AG04450 (cell line): ENCODE data around the gene WHRN. TPM values are rescaled to one million over a fixed set of nuclear protein-coding genes. Genes with fewer than 3 reads are reported as not detected.

Experiments
- CTCF ChIA-PET: fragments of 300-600, 350-600 bp; formaldehyde crosslinking; extraction: SDS; loops from one replicate; lab custom pipeline; 2022; ENCODE audit warnings: antibody characterized with exemption, inconsistent platforms; lab: Charles Lee
- POLR2A ChIA-PET: fragments of 350-600 bp; formaldehyde crosslinking; extraction: SDS; loops from one replicate; lab custom pipeline; 2021; ENCODE audit warnings: antibody characterized with exemption, inconsistent platforms; lab: Yijun Ruan, JAX
- DNase-seq: peaks from one replicate; pipeline ENCODE4 v3.0.0-alpha.2; 2011; ENCODE audit warnings: low read depth, low spot score
- H3K27ac ChIP-seq: one replicate; pipeline ENCODE4 v1.5.1; 2012; ENCODE audit warnings: low read depth, low read length, control low read depth
- H3K27me3 ChIP-seq: one replicate; pipeline ENCODE4 v1.6.0; 2012; ENCODE audit warnings: low read length; ENCODE audit not compliant: control insufficient read depth, insufficient read depth
- H3K4me3 ChIP-seq: 2 replicates; pipeline ENCODE4 v1.5.1; 2011; ENCODE audit warnings: mild to moderate bottlenecking, low read depth, low read length, control low read depth
- H3K9me3 ChIP-seq: 2 replicates; pipeline ENCODE4 v1.5.1; 2012; ENCODE audit warnings: low read length; ENCODE audit not compliant: control insufficient read depth, insufficient read depth
- polyA plus RNA-seq: library from polyadenylated mRNA; depleted of rRNA; stranded (reverse); fragments of >200 nt; gene quantifications from 2 replicates; pipeline ENCODE4 v1.2.3, GENCODE V29; 2011
- TF ChIP-seq, protein P1 (sequence below): IDR thresholded peaks from 2 replicates; pipeline ENCODE4 v1.5.1; 2011; ENCODE audit warnings: low read depth, low read length, control low read depth, inconsistent platforms

WHRN gene
- polyA plus RNA-seq, 1 experiment: 1.1 TPM

DNA sequence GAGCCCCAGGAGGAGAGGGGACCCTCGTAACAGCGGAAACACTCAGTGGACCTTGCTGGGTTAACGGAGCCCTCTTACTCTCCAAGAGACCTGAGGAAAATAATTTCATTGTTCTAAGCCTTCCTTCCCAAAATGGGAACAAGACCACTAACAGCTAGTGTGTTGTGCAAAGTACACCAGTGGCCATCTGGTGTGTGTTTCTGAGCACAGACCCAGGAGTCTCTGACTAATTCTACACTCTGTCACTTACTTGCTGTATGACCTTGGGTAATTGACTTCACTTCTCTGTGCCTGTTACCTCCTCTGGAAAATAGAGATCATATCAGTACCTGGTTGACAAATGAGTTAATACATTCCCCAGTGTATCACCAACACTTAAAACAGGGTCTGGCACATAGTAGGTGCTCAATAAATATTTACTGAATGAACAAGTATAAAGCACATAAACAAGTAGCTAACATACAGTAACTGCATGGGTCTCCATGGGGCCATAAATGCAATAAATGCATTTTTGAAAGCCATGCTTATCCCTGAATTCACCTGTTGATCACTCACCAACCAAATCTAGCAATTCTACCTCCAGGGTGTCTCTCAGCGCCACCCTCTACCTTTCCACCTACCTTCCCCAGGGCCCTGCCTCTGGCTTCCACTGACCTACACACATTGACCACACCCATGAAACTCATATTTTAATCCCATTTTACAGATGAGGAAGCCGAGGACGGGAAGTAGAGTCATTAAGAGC is 72.8 kb downstream of the WHRN start:
- ChIA-PET CTCF (interaction anchor here (1.2 to 6.0 kb wide), 3 partner anchors 10 to 222 kb away, joined by 3 to 159 read pairs (median 3); partner anchors contain the start of gene TEX53), POLR2A (no interaction called here)
- Histone ChIP-seq H3K27ac (no peak overlapping the region), H3K9me3 (no peaks in the 10 kb centered on the region), H3K4me3 (no peak overlapping the region), H3K27me3 (peaks cover 30% of the 10 kb centered on the region)
- TF ChIP-seq, protein P1, sequence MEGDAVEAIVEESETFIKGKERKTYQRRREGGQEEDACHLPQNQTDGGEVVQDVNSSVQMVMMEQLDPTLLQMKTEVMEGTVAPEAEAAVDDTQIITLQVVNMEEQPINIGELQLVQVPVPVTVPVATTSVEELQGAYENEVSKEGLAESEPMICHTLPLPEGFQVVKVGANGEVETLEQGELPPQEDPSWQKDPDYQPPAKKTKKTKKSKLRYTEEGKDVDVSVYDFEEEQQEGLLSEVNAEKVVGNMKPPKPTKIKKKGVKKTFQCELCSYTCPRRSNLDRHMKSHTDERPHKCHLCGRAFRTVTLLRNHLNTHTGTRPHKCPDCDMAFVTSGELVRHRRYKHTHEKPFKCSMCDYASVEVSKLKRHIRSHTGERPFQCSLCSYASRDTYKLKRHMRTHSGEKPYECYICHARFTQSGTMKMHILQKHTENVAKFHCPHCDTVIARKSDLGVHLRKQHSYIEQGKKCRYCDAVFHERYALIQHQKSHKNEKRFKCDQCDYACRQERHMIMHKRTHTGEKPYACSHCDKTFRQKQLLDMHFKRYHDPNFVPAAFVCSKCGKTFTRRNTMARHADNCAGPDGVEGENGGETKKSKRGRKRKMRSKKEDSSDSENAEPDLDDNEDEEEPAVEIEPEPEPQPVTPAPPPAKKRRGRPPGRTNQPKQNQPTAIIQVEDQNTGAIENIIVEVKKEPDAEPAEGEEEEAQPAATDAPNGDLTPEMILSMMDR: no peak
- DNase-seq: no peak

DNA sequence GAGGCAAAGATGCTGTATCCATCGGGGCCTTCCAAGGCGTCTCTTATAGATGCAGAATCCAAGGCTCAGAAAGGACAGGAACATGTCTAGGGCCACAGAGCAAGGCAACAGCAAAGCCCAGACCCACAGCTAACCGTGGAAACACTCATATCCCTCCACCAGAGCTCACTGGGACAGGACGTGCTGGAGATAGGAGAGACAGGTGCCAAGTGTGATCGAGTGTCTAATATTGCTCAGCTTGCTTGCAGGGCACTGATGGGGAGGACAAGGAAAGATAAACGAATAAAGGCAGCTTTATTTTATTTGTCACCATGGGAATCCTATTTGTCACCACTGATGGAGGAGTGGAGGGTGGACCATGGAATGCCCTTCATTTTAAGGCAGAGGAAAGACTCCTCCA is 73.5 kb downstream of the WHRN start:
- H3K27me3 ChIP-seq: peaks cover 35% of the 10 kb centered on the region
- TF ChIP-seq, protein P1: no peak

DNA sequence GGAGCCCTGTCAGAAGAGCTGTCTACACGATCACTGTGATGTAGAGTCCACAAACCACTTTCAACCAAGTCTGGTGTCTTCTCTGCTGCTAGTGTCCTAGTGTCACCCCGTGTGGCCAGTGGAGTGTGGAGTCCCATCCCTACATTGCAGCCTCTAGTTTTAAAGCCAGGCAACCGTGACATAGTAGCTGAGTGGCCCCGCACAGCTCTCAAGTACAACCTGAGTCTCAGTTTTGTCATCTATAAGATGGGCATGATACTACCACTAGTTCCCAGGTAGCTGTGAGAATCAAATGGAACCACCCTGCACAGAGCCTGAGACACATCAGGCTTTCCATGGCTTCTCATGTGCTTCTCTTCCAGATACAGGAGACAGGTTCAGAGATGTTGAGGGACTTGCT is 74.3 kb downstream of the WHRN start:
- CTCF ChIA-PET: interaction anchor here (0.8 to 1.1 kb wide), 3 partner anchors 13 to 250 kb away, joined by 3 to 5 read pairs (median 3); no protein-coding TSS in a partner anchor
- Histone ChIP-seq H3K27ac (no peak overlapping the region), H3K4me3 (no peak overlapping the region), H3K27me3 (peaks cover 35% of the 10 kb centered on the region), H3K9me3 (no peaks in the 10 kb centered on the region)
- DNase-seq: no peak
- POLR2A ChIA-PET: no interaction called here
- TF ChIP-seq, protein P1: no peak

More for the DNA sequence above, 73.5 kb downstream of the WHRN start:
- CTCF ChIA-PET: interaction anchor here (0.8 to 1.1 kb wide), 3 partner anchors 14 to 249 kb away, joined by 3 to 5 read pairs (median 3); no protein-coding TSS in a partner anchor
- Histone ChIP-seq H3K4me3 (no peak overlapping the region), H3K27ac (no peak overlapping the region), H3K9me3 (no peaks in the 10 kb centered on the region)
- no peak for DNase-seq
- POLR2A ChIA-PET: no interaction called here

DNA sequence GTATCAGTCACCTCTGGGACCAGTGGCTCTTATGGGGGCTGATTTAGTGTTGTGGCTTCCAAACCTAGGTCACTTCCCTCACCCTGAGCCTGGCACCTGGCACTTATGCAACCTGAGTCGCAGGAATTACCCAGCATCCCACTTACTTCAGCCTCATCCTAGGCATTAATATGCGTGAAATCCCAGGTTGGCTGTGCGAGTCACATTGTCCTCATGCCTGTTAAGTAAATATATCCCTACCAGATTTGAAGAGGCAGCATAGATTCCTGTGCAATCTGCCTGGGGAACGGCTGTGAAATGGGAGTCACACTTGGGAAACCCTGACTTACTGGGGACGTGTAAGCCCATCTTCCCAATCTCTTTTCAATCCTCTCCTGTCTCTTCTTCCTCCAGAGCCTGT is 74.8 kb downstream of the WHRN start:
- H3K27ac ChIP-seq: no peak overlapping the region
- no peak for DNase-seq
- ChIA-PET POLR2A (no interaction called here), CTCF (interaction anchor here (1.8 to 2.0 kb wide), 2 partner anchors 8 to 223 kb away, joined by 7 to 8 read pairs; no protein-coding TSS in a partner anchor)
- H3K4me3 ChIP-seq: no peak overlapping the region
- TF ChIP-seq, protein P1: no peak
- no peaks in the 10 kb centered on the region for H3K9me3 ChIP-seq
- H3K27me3 ChIP-seq: peaks cover 35% of the 10 kb centered on the region

DNA sequence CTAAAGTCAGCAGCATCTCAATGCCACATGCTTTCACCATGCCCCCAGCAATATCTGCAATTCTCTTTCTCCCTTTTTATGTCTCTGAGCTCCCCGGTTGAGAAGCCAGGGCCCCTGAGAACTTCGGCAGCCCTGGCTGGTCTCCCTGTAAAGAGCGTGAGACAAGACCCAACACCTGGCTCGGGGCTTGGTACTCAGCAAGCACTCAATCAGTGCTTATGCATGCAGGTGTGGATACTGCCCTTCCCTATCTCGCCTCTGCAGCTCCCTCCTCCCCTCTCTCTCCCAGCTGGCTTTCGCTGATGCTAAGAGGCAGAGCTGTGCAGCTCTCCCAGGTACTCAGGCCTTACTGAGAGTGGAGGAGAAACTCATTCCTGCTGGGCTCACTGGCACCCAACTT is 75.8 kb downstream of the WHRN start:
- no peak for DNase-seq
- Histone ChIP-seq H3K27ac (no peak overlapping the region), H3K27me3 (peaks cover 34% of the 10 kb centered on the region), H3K9me3 (no peaks in the 10 kb centered on the region), H3K4me3 (no peak overlapping the region)
- TF ChIP-seq, protein P1: no peak
- CTCF ChIA-PET: interaction anchor here (1.0 to 2.0 kb wide), 3 partner anchors 9 to 224 kb away, joined by 4 to 8 read pairs (median 7); no protein-coding TSS in a partner anchor
- POLR2A ChIA-PET: no interaction called here
